ENCODE data around the gene PDZRN4.
A peak's percentile ranks its signal among the peaks of the same experiment; 100 is the strongest.

The PDZRN4 gene

DNA sequence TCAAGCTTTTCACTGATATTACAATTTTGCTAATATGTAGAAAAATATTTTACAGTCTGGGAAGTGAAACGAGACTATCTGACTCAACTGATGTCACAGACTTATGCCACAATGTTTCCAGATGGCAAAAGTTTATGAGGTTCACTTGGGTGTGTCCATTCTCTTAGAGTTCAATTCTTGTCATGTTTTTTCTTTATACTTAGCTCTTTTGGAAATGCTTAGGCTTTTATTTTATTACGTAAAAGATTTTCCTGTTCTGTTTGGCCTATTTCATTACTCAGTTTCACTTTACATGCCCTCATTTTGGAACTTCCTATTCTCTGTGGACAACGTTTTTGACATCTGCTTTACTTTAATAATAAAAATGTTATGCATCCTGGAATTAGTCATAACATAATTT lies 2.1 kb upstream of the PDZRN4 start:
- no peak for TF ChIP-seq NFIC (IDR thresholded peaks at IDR 0.05)

- no peak for TF ChIP-seq NFIC (IDR thresholded peaks at IDR 0.05)
- TF ChIP-seq EP300 (IDR thresholded peaks at IDR 0.05; ENCODE audit: borderline replicate concordance), result no peak
- no peak for TF ChIP-seq TAF1 (IDR thresholded peaks at IDR 0.05; ENCODE audit: low read depth)
- TF ChIP-seq EGR1 (IDR thresholded peaks at IDR 0.05), result no peak
- no peak for TF ChIP-seq RAD21 (IDR thresholded peaks at IDR 0.05; ENCODE audit: low read depth)
- TF ChIP-seq TCF12 (IDR thresholded peaks at IDR 0.05; ENCODE audit: low read depth), result no peak
- no peak for TF ChIP-seq FOXM1 (IDR thresholded peaks at IDR 0.05; ENCODE audit: borderline replicate concordance, low read depth)
- TF ChIP-seq, protein P1, sequence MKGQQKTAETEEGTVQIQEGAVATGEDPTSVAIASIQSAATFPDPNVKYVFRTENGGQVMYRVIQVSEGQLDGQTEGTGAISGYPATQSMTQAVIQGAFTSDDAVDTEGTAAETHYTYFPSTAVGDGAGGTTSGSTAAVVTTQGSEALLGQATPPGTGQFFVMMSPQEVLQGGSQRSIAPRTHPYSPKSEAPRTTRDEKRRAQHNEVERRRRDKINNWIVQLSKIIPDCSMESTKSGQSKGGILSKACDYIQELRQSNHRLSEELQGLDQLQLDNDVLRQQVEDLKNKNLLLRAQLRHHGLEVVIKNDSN (IDR thresholded peaks at IDR 0.05), result no peak
- no peak for TF ChIP-seq MAX (IDR thresholded peaks at IDR 0.05)
- TF ChIP-seq CEBPB (IDR thresholded peaks at IDR 0.05), result no peak
- TF ChIP-seq ZBTB7A (IDR thresholded peaks at IDR 0.05; ENCODE audit: low read depth), result no peak
- TF ChIP-seq CREB1 (IDR thresholded peaks at IDR 0.05; ENCODE audit: low read depth), result no peak
- TF ChIP-seq TEAD4 (IDR thresholded peaks at IDR 0.05), result no peak
- no peak for TF ChIP-seq YY1 (IDR thresholded peaks at IDR 0.05; ENCODE audit: low read depth)
- no peak for TF ChIP-seq REST (IDR thresholded peaks at IDR 0.05; ENCODE audit: low read depth)
These were observed 798 bp downstream of the PDZRN4 start for GRCh38 chr12:41188841-41189394.

- no peak for TF ChIP-seq MAX (IDR thresholded peaks at IDR 0.05)
These were observed 1.5 kb downstream of the PDZRN4 start for GRCh38 chr12:41189395-41190251.

- TF ChIP-seq CREB1 (IDR thresholded peaks at IDR 0.05; ENCODE audit: low read depth) (no peak), RAD21 (IDR thresholded peaks at IDR 0.05; ENCODE audit: low read depth) (peak; percentile 67), YY1 (IDR thresholded peaks at IDR 0.05; ENCODE audit: low read depth) (no peak), NFIC (IDR thresholded peaks at IDR 0.05) (no peak)
These were observed 2.2 kb downstream of the PDZRN4 start for GRCh38 chr12:41190338-41190737.

DNA sequence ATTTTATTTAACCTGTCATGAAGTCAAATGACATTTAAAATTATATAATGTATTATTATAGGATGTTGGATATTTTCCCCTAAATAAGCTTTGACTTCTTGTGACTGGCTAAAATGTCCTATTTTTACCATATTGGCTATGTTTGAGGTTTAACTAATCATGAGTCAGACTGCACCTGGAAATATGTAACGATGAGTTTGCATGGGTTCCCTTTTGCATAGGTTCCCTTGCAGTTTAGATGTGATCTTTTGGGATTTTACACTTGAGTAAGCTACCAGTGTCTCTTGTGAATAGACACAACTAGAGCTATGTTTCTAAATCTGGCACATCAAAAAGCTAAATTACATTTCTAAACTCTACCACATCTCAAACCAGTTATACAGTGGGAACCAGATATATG lies 5.2 kb downstream of the PDZRN4 start:
- no peak for TF ChIP-seq TAF1 (IDR thresholded peaks at IDR 0.05; ENCODE audit: low read depth)
- TF ChIP-seq REST (IDR thresholded peaks at IDR 0.05; ENCODE audit: low read depth), result no peak
- TF ChIP-seq TCF12 (IDR thresholded peaks at IDR 0.05; ENCODE audit: low read depth), result no peak
- TF ChIP-seq NFIC (IDR thresholded peaks at IDR 0.05), result no peak
- TF ChIP-seq YY1 (IDR thresholded peaks at IDR 0.05; ENCODE audit: low read depth), result no peak
- TF ChIP-seq EGR1 (IDR thresholded peaks at IDR 0.05), result no peak
- TF ChIP-seq EP300 (IDR thresholded peaks at IDR 0.05; ENCODE audit: borderline replicate concordance), result no peak

- TF ChIP-seq NFIC (IDR thresholded peaks at IDR 0.05), result no peak
- no peak for TF ChIP-seq CEBPB (IDR thresholded peaks at IDR 0.05)
These were observed 13.9 kb downstream of the PDZRN4 start for GRCh38 chr12:41202051-41202450.

- no peak for TF ChIP-seq TEAD4 (IDR thresholded peaks at IDR 0.05)
- TF ChIP-seq TAF1 (IDR thresholded peaks at IDR 0.05; ENCODE audit: low read depth), result no peak
- TF ChIP-seq NFIC (IDR thresholded peaks at IDR 0.05), result no peak
- TF ChIP-seq CREB1 (IDR thresholded peaks at IDR 0.05; ENCODE audit: low read depth), result no peak
- TF ChIP-seq, protein P1 (IDR thresholded peaks at IDR 0.05), result no peak
These were observed 17.1 kb downstream of the PDZRN4 start for GRCh38 chr12:41205070-41205709.
